ENCODE measurements around the gene MYO9B. TPM values are rescaled to one million over a fixed set of nuclear protein-coding genes. Genes with fewer than 3 reads are reported as not detected.

Gene MYO9B
- total RNA-seq, 1 experiment from 2014 or later = 58.6 TPM

DNA sequence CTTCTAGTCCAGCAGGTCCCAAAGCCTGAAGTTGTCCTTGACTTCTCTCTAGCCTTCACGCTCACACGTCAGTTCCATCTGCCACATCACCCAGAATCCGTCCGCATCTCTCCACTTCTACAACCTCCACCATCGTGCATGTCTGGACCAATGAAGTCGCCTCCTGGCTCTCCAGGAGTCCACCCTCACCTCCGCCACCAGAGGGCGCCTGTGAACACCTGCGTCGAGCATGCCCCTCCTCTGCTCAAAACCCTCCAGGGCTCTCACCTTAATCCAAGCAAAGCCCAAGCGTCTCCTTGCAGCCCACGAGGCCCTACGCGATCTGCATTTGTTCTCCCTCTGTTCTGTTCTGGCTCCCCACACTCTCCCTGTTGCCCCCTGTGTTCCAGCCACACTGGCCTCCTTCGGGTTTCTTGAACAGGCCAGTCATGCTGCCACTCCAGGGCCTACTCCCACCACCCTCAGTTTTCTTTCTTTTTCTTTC is 185.3 kb downstream of the MYO9B start:
- Histone ChIP-seq H3K79me1 (ENCODE audit: insufficient read depth, low read depth, low read length, poor library complexity, severe bottlenecking) (no peaks in the 10 kb centered on the region), H4K5ac (ENCODE audit: insufficient read length, low read depth, low read length) (no peak overlapping the region), H4K8ac (replicated peaks; ENCODE audit: insufficient read length, low read depth, low read length) (no peak overlapping the region), H3K23me2 (ENCODE audit: insufficient read length, low read depth, low read length, poor library complexity, severe bottlenecking) (no peaks in the 10 kb centered on the region), H4K20me1 (ENCODE audit: control insufficient read depth, insufficient read depth, insufficient read length) (no peaks in the 10 kb centered on the region), H2BK120ac (ENCODE audit: low read depth, low read length, poor library complexity, severe bottlenecking) (no peak overlapping the region), H3K4me2 (ENCODE audit: insufficient read depth, insufficient read length, low read length) (no peak overlapping the region), H2AFZ (ENCODE audit: low read length) (no peak overlapping the region), H2BK15ac (ENCODE audit: low read depth, low read length) (no peak overlapping the region), H3K4ac (ENCODE audit: low read depth, low read length) (no peak overlapping the region), H2BK12ac (ENCODE audit: insufficient read length, low read depth, low read length) (no peak overlapping the region), H2BK5ac (ENCODE audit: insufficient read length, low read length) (no peak overlapping the region), H3K23ac (ENCODE audit: insufficient read length, low read depth, low read length) (no peak overlapping the region), H3K56ac (ENCODE audit: insufficient read length, low read depth, low read length) (no peak overlapping the region), H4K91ac (ENCODE audit: insufficient read length, low read depth, low read length) (no peak overlapping the region), H3K27ac (ENCODE audit: insufficient read length, low read depth, low read length) (peak overlapping the region; percentile 4), H3K18ac (ENCODE audit: insufficient read length, low read depth, low read length) (peak overlapping the region; percentile 13), H3K4me1 (ENCODE audit: insufficient read depth, low read length) (peaks cover 4% of the 10 kb centered on the region; the same call in 1 of the 2 replicates), H3K79me2 (ENCODE audit: insufficient read depth, low read length) (no peaks in the 10 kb centered on the region), H3K9ac (ENCODE audit: extremely low read depth, insufficient read length, low read length) (no peak overlapping the region), H2BK20ac (ENCODE audit: low read depth, low read length, poor library complexity, severe bottlenecking) (no peak overlapping the region), H3K14ac (ENCODE audit: insufficient read depth, low read length) (peak overlapping the region; percentile 50; the same call in 1 of the 2 replicates), H3K9me3 (ENCODE audit: control insufficient read depth, low read depth, low read length) (peaks cover 13% of the 10 kb centered on the region), H3K27me3 (ENCODE audit: insufficient read depth, low read length) (no peaks in the 10 kb centered on the region), H2AK5ac (ENCODE audit: insufficient read length, low read length) (no peak overlapping the region), H3T11ph (ENCODE audit: low read length) (no peak overlapping the region)
- Mint-ChIP-seq H3K27ac (peak overlapping the region; percentile 90 to 98 (median 95)), H3K27me3 (ENCODE audit: low read depth) (peaks cover 1% of the 10 kb centered on the region; the same call in 1 of the 2 replicates), H3K36me3 (ENCODE audit: insufficient read depth in 1 of 3, low read depth in 3 of 3) (peaks cover 0 to 14% (median 0%) of the 10 kb centered on the region in 3 experiments; a peak in 2 of 7 replicates), H3K4me3 (peak overlapping the region; percentile 16 to 27; a peak in 3 of 5 replicates), H3K9me3 (no peaks in the 10 kb centered on the region; a peak in 1 of 5 replicates), H3K4me1 (peaks cover 12 to 23% of the 10 kb centered on the region in 2 experiments)
- no CpG with 5 or more reads among the region's 15 CpGs for WGBS (ENCODE audit: extremely low coverage, insufficient read length, low lambda C conversion rate)
- TF ChIP-seq, protein P1, sequence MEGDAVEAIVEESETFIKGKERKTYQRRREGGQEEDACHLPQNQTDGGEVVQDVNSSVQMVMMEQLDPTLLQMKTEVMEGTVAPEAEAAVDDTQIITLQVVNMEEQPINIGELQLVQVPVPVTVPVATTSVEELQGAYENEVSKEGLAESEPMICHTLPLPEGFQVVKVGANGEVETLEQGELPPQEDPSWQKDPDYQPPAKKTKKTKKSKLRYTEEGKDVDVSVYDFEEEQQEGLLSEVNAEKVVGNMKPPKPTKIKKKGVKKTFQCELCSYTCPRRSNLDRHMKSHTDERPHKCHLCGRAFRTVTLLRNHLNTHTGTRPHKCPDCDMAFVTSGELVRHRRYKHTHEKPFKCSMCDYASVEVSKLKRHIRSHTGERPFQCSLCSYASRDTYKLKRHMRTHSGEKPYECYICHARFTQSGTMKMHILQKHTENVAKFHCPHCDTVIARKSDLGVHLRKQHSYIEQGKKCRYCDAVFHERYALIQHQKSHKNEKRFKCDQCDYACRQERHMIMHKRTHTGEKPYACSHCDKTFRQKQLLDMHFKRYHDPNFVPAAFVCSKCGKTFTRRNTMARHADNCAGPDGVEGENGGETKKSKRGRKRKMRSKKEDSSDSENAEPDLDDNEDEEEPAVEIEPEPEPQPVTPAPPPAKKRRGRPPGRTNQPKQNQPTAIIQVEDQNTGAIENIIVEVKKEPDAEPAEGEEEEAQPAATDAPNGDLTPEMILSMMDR (conservative IDR thresholded peaks at IDR 0.05) = peak; percentile 98
- DNase-seq = peak; percentile 96
